GM19324 (cell line): ENCODE data around the gene CDH22.

Source experiments
- ATAC-seq: cut with Tn5 transposase; IDR thresholded peaks from one replicate; pipeline ENCODE4 v1.9.1; 2021; ENCODE audit warnings: mild to moderate bottlenecking, moderate library complexity; ENCODE audit not compliant: unreplicated experiment, low FRiP score

The CDH22 gene

DNA sequence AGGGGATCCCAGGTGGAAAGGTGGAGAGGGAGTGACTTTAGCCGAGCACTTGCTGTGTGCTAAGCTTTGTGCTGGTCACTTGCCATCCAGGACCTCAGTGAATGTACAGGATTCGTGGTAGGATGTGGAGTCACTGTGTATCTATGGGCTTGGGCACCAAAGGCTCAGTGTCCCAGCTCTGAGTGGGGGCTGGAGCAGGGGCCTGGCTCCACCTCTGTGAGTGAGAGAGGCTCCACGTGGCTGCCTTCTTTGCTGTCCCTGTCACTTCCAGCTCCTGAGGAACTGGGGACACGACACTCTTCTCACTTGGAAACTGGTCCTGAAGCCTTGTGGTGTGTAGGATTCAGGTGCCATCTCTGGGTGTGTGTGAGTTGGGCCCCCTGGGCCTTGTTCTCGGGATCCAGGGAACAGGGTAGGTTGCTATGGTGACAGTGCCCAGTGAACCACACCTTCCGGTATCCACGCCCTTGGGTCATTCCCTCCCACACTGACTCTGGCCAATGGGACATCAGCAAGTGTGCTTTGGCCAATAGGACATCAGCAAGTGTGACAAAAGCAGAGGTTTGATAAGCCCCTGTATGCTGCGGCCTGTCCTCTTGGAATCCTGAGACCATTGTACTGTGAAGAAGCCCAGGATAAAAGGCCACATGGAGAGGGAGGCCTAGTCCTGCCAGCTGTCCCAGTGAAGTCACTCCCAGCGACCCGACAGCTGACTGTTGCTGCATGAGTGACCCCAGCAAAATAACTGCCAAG is 87.7 kb downstream of the CDH22 start:
- no peak for ATAC-seq

DNA sequence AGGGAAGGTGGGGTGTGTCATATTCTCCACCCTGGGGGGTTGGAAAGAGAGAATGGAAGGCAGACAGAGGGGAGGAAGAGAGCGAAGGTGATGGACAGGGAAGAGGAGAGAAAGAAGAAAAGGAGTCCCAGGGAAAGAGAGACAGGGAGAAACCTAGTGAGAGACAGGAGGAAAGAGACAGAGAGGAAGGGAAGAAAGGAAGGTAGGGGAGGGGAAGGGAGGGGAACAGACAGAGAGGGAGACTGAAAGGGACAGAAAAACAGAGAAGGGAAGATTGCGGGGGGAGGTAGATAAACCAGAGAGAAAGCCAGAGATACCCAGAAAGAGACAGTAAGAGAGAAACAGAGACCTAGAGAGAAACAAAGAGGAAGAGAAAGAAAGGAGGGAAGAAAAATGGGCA is 88.4 kb downstream of the CDH22 start:
- no peak for ATAC-seq

DNA sequence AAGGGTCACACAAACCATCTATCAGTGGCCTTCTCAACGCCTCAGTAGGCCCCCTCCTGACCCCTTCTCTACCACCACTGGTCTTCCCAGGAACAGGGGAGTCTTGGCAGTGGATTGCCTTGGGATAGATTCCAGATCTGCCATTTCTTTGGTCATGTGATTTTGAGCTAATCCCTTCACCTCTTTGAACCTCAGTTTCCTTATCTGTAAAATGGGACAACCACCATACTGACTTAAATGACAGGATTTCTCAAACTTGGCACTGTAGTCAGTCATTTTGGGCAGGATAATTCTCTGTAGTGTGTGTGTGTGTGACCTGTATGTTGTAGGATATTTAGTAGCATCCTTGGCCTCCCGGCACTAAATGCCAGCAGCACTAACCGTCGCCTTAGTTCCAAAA is 89.1 kb downstream of the CDH22 start:
- ATAC-seq: no peak

- no peak for ATAC-seq
Observed at GRCh38 chr20:46218656-46219055, 89.6 kb downstream of the CDH22 start.

DNA sequence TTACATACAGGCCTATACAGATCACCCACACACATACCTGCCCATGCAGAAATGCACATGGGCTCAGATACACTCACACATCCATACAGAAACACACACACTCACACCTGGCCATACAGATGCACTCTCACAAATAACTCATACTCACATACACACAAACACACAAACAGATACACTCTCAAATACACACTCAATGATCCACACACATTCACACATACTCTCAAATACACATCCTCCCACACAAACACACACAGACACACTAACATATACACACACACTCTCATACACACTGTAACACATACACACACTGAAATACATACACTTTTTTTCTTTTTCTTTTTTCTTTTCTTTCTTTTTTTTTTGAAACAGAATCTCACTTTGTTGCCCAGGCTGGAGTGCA is 90.7 kb downstream of the CDH22 start:
- ATAC-seq: no peak

- no peak for ATAC-seq
Observed at GRCh38 chr20:46216770-46217464, 91.4 kb downstream of the CDH22 start.

- ATAC-seq: no peak
Observed at GRCh38 chr20:46215913-46216707, 92.2 kb downstream of the CDH22 start.

- no peak for ATAC-seq
Observed at GRCh38 chr20:46214824-46215488, 93.3 kb downstream of the CDH22 start.

- no peak for ATAC-seq
Observed at GRCh38 chr20:46213946-46214823, 94.1 kb downstream of the CDH22 start.

DNA sequence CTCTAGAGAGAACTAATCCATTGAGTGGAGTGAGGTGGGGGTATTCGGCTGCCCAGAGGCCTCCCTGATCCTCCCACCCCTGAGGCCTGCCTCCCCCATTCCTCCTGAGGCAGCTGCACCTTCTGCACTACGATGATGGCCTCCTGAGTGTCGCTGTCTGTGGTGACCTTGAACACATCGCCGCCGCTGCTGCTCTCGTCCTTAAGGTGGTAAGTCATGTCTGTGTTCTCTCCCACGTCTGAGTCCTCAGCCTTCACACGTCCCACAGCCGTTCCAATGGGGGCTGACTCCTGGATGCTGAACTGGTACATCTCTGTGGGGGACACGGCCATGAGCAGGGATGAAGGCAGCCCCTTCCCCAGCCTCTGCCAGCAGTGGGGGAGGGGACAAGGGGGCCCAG is 95.4 kb downstream of the CDH22 start:
- ATAC-seq: no peak

GRCh38 chr20:46212252-46212651 is 96.0 kb downstream of the CDH22 start:
- ATAC-seq: no peak

DNA sequence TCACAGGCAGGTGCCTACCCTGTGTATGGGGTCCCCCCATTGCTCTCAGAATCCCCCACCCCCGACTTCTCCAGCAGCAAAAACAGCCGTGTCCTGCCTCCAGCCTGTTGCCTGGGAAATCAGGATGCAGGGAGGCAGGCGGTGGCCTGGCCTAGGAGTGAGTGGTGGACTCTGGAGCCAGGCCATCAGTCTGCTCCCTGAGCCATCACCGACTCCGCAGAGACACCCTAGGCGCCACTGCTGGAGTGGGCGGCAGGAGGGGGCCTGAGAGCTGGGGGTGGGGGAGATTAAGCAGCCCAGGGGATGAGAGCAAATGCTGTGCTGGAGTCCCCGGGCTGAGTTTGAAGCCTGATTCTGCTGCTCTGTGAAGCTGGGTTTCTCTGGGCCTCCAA is 97.0 kb downstream of the CDH22 start:
- no peak for ATAC-seq

DNA sequence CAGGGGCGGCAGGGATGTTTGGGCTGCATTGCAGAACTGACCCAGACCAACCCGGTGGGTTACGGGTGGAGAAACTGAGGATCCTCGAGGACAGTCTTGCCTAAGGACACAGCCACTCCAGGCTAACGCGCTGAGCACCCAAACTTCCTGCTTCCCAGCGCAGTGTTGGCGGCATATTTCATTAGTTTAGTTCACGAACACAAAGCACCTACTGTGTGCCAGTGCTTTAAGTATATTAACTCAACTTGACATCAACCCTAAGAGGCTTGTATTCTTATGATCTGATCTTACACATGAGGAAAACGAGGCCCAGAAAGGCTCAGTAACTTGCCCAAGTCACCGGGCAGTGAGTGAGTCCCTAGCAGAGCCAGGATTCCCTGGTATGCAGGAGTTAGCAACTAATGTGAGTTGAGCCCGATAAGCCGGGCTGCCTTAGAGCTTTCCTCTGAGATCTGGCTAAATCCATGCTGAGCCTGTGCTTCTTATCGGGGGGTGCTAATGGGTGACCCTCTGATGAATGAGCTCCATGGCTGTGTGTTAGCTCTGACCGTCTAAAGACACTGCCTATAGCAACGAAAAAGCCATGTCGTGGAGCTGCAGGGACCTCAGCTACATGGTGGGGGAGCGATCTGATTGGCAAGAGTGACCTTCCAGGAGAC is 97.5 kb downstream of the CDH22 start:
- no peak for ATAC-seq

DNA sequence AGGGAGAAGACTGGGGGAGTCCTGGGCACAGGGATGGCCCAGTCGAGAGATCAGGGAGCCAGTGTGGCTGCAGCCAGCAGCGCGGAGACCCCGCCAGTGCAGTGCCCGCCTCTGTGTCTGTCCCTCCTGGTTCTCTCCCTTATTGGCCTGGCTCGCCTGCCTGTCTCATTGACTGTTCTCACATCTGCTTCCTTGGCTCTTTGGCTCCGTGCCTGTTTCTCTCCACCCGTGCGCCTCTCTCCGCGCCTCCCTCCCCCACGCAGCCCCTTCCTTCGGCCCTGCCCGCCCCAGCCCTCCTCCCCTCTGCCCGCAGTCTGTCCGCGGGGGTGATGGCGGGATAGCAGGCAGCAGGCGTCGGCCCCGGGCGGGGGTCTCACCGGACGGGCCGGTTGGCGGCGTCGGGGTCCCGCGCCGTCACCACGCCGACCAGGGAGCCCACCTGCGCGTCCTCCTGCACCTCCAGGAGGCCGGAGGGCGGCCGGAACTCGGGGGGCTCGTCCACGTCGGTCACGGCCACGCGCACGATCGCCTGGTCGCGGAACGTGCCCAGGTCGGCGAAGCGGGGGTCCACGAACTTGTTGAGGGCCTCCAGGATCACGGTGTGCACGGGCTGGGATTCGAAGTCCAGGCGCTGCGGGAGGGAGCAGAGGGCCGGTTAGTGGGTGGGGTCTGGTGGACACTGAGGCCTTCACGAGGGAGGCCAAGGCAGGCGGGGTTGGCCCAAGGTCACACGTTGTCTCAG is 98.2 kb downstream of the CDH22 start:
- no peak for ATAC-seq

DNA sequence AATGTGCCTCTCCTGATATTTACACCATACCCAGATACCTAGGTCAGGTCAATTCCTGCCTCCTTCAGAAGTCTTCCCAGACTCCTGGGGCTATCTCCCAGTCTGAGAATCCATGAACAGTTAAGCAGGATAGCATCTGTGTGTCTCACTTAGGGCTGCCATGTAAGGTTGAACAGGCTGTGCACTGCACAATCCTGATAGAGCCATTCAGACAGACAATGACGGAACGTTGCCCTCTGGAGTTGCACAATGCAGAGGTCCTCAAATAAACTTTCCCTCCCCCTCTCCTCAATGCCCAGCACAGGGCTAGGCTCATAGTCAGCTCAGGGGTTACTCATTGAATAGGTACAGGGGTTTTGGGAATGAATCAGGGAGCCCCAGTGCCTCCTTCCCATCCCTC is 100.5 kb downstream of the CDH22 start:
- no peak for ATAC-seq

DNA sequence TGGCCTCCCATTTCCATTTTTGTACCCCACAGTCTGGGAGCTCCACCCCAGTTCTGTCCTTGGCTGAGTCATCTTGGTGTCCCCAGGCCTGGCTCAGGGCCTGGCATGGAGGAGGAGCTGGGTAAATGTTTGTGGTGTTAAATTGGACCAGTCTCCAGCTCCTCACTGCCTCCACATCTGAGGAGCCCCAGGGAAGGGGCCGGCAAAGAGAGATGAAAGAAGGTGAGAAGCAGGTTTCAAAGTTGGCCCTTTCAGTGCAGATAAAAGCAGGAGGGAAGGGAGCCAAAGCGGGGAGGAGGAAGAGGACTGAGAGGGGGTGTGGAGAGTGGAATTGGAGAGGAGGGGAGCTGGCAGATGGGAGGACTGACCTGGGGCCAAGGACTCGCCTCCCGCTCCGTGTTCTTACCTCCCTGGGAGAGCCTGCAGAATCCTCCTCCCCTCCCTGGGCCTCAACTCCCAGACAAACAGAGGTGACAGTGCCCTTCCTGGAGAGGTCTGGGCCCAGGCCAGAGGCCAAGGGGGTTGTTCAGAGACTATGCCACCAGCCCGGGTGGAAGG is 101.2 kb downstream of the CDH22 start:
- ATAC-seq: no peak

GRCh38 chr20:46206025-46206424 is 102.3 kb downstream of the CDH22 start:
- ATAC-seq: no peak

DNA sequence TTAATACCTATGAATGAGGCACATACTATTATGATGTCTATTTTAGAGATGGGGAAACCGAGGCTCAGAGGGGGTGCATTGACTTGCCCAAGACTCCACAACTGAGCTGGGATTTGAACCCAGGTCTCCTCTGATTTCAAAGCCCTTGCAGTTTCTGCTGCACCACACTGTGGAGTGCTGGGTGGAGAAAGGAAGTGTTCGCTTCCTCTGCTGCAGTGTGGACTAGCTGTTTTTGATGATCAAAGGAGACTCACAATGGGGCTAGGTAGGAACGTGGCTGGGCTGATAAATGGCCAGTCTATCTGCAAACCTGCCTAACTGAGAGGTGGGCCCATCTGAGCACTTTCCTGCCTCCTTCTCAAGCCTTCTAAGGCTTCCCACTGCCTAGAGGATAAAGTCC is 102.9 kb downstream of the CDH22 start:
- ATAC-seq: no peak
